GM18868 (cell line): Measurements from ENCODE around the gene GMPS.
"Not testable (repeated sequence)": the region's sequence is repeated elsewhere in the genome, so short reads cannot be mapped to it uniquely, and the experiment has no call there.

ENCODE experiments used
- ATAC-seq: cut with Tn5 transposase; IDR thresholded peaks from one replicate; pipeline ENCODE4 v1.9.1; 2021; ENCODE audit warnings: mild to moderate bottlenecking, moderate library complexity; ENCODE audit not compliant: unreplicated experiment

Gene GMPS

DNA sequence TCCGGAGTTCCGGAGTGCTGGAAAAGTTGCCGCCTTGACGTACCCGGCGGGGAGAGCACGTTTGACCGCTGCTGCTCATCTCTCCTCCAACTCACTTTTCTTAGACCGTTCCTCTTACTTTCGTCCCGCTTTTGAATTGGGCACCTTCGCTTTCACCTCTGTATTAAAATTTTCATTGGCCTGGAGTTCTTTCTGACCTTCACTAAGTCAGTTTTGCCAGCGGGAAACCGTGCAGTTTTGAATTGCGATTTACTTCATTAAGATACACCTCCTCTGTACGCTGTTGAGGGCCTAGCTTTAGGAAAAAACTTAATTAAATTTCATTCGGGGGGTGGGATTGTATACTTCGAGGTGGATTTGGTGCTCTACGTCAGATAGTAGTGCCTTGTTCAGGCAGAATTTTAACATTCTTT, 1.3 kb downstream of the GMPS start:
- ATAC-seq: peak; percentile 0

DNA sequence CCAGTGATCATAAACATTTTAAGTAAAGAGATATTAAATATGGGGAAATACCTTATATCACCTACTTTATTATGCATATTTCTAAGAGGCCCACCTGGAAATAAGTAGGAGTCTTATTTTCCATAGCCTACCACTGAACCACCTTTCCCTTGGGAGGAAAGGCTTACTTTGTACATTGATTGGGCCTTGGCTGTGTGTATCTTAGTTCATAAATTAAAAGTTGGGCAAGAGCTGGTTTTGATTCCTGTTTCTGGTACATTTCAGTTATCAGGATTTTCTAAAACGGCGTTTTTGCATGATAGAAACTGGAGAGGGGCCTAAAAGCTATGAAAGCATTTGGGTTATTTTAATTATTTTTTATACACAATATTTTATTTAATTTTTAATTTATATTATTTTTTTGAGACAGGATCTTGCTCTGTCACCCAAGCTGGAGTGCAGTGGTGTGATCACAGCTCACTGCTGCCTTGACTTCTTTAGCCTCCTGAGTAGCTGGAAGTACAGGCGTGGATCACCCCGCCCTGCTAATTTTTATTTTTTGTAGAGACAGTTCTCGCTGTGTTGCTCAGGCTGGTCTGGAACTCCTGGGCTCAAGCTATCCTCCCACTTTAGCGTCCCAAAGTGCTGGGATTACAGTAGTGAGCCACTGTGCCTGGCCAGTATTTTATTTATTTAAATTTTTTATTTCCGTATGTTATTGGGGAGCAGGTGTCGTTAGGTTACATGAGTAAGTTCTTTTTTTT, 2.6 kb downstream of the GMPS start:
- ATAC-seq: no peak

DNA sequence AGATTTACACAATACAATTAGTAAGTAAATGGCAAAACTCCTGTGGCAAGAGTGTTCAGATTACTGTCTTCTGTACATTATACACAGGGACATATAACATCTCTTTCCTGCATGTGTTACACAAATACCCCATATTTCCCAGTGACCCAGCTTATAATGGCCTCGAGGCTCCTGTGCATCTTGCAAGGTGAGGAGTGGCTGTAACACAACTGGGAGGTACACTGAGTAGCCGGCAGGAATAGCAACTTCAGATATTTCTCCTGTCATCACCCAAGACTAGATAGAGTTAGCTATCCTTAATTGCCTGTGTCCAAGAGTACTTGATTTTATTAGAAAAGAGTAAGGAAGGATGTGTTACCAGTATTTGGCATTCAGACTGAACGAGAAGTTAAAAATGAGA, 5.6 kb downstream of the GMPS start:
- ATAC-seq: no peak

DNA sequence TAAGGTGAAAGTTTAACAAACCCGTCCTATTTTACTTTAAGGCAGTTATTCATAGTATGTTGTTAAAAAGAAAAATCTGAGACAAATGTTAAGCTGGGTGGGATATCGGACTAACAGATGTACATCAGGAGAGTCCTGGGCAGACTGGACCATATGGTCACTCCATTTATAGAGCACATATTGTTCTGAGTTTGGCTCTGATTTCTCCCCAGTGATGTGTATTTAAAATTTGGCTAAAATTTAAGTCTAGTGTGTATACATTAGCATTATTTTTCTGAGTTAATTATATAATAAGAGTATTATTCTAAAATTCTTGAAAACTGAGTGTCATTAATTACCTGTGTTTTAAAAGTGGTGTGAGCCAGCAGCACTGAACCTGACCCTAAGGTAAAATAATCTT, 6.1 kb downstream of the GMPS start:
- ATAC-seq: no peak

DNA sequence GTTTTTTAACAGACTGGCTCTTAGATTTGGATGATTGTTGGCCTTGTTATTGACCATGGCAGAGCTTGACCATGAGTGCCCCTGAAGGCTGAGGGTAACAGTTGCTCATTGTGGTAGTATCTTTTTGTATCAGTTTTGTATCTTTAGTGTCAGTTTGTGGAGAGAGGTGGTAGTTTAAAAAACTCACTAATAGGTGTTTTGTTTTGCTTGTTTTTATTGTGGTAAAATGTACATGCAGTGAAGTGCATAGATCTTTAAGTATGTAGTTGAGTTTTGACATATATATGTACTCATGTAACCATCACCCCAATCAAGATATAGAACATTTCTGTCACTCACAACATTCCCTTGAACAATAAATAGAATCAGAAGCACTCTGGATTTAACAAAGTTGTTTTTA, 9.8 kb downstream of the GMPS start:
- ATAC-seq: peak; percentile 49

DNA sequence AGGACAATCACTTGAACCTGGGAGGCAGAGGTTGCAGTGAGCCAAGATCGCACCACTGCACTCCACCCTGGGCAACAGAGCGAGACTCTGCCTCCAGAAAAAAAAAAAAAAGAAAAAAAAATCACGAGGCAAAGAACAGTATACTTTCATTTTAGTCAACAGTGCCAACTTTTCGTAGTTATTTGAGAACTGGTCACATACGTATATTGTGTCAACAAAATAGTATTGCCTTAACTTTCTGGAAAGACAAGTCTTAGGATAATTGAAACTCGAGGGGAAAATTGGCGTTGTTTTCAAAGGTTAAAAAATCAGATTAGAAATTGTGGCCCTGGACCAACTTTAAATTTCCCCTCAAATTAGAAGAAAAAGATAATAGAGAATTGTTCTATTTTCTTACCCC, 13.8 kb downstream of the GMPS start:
- ATAC-seq: no peak

DNA sequence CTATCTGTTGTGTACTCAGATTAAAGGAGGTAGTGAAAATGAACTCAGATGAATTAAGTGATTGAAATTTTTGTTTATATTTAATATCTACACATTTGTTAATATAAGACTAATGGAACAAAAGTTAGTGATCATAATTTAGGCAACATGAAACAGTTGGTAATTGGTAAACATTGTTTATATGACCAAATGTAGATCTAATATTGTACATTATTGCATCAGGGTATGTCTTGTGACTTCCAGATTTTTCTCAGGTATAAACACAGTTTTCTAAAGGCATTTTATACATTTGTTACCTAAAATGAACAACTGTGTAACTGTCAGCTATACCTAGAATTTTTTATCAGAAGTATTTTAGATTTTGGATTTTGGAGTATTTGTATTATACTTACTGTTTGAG, 14.8 kb downstream of the GMPS start:
- ATAC-seq: no peak

DNA sequence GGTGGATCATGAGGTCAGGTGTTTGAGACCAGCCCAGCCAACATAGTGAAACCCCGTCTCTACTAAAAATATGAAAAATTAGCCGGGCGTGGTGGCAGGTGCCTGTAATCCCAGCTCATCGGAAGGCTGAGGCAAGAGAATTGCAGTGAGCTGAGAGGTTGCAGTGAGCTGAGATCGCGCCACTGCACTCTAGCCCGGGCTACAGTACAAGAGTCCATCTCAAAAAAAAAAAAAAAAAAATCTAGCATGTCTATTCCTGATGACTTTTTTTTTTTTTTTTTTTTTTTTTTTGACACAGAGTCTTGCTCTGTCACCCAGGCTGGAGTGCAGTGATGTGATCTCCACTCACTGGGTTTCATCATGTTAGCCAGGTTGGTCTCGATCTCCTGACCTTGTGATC, 15.9 kb downstream of the GMPS start:
- not testable (repeated sequence) for ATAC-seq

DNA sequence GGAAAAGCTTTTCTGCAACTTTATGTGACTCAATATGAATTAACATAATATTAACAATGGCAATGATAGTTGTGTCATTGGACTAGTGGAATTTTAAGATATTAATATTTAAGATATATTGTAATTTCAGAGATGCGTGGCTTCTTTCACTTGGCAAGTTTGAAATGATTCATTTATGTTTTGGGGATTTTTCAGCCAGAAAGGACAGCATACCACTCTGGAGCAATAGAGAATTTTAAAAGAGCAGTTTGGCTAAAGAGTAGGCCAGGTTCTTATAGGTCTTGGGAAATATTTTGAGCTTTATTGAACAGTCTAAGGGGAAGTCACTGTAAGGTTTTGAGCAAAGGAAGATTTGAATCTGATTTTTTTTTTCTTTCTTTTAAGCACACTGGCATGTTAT, 16.5 kb downstream of the GMPS start:
- peak; percentile 52 for ATAC-seq

DNA sequence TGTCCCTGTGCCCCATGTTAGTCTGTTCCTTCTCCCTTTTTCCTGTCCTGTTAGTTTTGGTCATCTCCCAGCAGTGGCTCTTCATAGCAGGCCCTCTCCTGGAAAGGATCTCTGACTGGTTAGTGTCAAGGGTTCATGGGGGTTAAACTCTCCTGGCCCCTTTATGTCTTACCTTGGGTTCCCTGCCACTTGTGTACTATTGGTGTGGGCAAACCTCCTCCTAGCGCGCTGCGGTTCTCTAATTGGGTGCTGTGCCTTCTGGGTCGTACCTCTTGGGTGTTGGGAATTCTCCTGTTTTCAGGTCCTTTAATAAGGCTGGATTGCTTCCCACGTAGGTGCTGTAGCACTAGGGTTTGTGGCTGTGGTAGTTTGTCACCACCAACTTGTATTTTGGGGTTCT, 18.8 kb downstream of the GMPS start:
- no peak for ATAC-seq

DNA sequence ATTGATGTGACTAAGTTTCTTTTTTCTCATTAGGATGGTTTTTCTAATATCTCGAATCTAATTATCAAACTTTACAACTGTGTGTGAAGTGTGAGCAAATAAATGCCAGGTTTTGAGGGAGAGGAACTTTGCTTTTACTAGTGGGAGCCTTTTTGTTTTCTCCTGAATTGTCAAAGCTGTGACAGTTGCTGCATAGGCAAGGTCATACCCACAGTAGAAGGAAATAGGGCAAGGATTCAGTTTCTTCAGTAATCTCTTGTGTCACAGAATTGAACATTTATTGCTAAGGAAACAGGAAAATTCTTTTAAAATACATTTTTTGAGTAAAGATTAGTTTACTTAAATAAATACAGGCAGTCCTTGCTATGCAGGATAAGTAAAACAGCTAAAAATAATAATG, 19.5 kb downstream of the GMPS start:
- ATAC-seq: no peak

DNA sequence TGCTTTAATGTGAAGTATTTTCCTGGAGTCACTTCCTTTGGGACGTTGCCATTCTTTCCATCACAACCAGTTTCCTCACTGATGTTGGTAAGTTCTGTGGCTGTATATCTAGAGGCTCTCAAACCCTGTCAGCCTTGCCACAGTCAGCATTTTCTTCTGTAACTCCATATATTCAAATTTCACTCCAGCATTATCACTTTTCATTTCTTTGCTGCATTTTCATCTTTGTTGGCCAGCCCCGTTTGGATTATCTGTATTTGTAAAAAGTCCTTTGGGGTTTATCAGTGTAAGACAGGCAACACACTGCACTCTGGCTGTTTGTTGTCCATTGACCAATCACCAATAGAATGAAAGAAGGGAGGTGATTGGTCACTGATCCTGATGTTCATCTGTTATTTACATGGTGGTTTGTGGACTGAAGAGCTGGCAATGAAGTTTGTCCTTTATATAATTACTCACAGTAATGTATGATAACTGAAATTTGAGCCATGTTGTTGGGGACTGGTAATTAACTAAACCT, 20.3 kb downstream of the GMPS start:
- ATAC-seq: peak; percentile 30

DNA sequence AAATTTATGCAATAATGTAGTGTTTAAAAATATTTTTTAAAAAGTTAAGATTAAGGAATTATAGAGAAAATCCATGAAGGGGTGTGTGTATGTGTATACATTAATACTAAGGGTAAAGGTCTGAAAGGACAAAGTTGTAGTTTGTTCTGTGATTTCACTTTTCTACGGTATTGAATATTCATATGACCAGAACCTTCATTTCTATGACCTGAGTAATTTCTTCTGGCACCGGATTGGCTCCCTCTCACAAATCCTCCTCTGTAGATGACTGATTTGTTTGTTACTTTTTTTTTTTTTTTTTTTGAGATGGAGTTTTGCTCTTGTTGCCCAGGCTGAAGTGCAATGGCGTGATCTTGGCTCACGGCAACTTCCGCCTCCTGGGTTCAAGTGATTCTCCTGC, 20.9 kb downstream of the GMPS start:
- no peak for ATAC-seq

DNA sequence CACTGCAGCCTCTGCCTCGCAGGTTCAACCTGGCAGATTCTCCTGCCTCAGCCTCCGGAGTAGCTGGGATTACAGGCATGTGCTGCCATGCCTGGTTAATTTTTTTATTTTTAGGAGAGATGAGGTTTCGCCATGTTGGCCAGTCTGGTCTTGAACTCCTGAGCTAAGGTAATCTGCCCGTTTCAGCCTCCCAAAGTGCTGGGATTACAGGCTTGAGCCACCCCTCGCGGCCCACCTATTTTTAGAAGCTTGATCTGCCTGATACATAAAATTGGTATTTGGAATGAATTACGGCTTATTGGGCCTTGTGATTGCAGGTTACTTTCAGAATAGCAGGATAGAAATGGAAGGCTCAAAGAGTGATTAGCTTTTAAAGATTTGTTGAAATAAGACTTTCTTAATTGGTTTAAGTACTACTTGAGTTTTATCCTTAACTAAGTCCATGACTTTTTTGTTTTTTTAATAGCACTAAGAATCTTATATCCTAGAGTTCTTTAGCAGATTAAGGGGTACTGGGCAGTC, 25.0 kb downstream of the GMPS start:
- ATAC-seq: no peak

DNA sequence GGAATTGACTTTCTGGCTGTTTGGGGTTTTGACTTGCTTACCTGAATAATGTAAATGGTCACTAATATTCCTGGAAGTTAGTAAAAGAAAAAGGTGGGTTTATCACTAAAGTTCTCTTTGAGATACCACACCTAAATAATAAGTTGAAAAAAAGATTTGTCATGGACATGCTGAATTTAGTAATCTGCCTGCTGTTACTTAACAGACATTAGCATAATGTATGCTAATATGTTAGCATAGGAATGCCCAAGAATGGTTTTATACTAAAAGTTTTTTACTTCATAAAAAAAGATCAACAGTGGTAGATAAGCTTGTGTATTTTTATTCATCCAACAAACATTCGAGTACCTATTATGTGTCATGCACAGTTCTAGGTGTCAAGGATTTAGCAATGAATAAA, 36.5 kb downstream of the GMPS start:
- no peak for ATAC-seq

DNA sequence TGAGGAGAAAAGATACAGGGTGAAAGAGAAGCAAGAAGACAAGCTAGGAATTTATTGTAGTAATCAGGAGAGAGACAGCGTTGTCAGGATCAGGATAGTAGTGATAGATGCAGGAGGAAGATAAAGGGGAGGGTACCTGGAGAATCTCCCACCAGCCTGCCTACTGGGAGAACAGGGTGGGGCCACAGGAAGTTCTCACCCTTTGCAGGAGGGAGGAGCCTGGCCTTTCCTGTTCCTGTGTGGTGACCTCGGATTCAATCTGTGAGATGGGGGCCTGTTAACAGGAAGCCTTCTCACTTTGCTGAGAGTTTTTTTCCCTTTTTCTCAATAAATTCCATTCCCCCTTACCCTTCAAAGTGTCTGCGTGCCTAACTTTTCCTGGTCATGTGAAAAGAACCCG, 37.6 kb downstream of the GMPS start:
- ATAC-seq: no peak

DNA sequence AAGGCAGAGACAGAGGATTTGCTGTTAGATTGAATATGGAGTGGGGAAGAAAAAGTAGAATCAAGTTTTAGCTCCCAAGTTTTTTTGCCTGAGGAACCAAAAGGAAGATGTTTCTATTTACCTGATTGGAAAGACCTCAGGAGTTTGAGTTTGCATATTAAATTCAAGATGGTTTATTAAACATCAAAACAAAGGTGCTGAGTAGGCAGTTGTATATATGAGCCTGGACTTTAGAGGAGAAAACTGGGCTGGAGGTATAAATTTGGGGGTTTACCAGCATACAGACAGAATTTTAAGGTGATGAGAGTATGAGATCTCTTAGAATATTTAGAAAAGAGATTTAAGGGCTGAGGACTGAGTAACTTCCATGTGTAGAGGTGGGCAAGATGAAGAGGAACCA, 38.2 kb downstream of the GMPS start:
- ATAC-seq: no peak

DNA sequence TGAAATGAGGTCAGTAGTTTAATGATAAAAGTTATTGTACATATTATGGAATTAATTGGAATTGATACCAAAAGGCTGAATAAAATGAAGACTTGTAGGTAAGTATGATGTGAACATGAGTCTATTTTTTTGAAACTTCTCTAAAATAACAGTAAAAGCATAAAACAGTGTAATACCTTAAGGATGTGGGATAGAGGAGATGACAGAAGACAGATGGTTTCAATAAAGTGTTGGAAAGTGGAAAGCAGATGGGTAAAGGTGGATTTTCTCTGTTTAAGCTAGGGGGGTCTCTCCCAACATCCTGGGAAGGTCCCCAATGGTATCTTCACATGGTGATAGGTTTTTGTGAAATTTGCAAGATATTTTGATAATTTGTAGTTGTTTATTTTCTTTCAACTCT, 41.6 kb downstream of the GMPS start:
- no peak for ATAC-seq

DNA sequence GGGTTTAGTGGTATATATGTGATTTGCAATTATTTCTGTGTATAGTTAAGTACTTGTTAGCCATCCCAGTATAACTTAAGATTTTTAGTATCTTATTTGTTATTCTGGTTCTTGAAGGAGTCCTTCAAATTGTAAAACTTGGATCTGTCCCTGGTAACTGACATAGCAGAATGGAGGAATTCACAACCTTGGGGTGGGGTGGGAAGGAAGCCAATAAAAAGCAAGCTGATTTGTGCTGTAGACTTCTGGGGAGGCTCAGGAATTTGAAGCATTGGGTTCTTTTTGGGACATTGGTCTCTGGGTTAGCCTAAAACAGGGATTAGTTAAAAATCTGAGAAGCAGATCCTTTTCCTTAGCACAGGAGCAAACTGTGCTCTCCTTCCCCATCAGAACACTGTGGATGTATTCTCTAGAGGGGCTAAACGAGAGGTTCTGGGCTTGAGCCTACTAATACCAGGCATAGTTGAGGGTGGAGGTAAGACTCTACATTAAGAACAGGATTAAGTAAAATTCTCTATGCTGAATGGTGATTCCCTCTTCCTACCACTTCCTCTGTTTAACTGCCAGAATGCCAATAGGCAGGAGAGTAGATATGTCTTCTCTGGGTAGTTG, 42.2 kb downstream of the GMPS start:
- no peak for ATAC-seq

DNA sequence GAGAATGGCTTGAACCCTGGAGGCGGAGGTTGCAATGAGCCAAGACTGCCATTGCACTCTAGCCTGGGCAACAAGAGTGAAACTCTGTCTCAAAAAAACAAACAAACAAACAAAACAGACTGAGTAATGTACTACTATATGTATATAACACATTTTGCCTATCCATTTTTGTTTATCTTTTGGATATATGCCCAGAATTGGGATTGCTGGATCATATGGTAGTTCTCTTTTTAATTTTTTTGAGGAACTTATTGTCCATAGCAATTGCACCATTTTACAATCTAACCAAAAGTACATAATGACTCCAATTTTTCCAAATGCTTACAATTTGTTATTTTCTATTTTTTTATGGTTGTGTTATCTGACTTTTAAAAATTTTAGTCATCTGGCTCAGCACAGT, 47.3 kb downstream of the GMPS start:
- no peak for ATAC-seq

DNA sequence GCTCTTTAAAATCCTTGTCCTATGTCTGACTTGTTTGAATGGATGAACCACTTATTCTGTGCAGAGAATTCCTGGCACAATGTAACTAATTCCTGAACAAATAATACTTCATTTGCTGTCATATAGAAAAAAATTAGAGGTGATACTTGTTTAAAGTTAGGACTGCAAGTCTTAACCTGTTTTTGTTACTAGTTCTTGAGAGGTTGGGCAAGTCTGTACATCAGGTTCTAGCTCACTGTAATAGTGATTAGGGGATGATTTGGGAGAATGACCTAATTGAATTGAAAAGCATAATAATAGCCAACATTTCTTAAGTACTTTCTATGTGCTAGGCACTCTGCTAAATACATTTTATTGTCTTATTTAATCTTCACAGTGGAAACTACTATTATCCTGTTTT, 49.3 kb downstream of the GMPS start:
- ATAC-seq: no peak

DNA sequence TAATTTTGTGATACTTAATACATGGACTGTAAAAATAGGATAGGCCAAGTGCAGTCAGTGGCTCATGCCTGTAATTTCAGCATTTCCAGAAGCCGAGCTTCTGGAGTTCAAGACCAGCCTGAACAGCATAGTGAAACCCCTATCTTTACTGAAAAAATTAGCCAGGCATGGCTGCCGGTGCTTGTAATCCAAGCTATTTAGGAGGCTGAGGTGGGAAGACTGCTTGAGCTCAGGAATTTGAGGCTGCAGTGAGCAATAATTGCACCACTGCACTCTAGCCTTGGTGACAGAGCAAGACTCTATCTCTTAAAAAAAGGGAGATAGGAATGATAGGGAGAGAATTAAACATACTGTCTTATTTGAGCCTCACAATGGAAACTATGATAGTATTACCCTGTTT, 51.0 kb downstream of the GMPS start:
- ATAC-seq: no peak
